Prostate gland (tissue), 2 donors: ENCODE results near the gene ZNF503.
A peak's percentile ranks its signal among the peaks of the same experiment; 100 is the strongest.

Source experiments
- POLR2A ChIP-seq: fragments of 450-650 bp; IDR thresholded peaks from one replicate; pipeline ENCODE4 v1.6.1; 2016; ENCODE audit warnings: antibody characterized with exemption, mild to moderate bottlenecking
- TF ChIP-seq, protein P1 (sequence below), 4 experiments: fragments of 200-600 bp in 2 of 4; fragments of 450-650 bp in 2 of 4; sonication (generic) in 2 of 4; IDR thresholded peaks; 1 replicate in 3 of 4; 2 replicates in 1 of 4; pipeline ENCODE4 v1.5.1; 2016 to 2019; ENCODE audit warnings: antibody characterized with exemption in 4 of 4, mild to moderate bottlenecking in 2 of 4, moderate library complexity in 2 of 4

DNA sequence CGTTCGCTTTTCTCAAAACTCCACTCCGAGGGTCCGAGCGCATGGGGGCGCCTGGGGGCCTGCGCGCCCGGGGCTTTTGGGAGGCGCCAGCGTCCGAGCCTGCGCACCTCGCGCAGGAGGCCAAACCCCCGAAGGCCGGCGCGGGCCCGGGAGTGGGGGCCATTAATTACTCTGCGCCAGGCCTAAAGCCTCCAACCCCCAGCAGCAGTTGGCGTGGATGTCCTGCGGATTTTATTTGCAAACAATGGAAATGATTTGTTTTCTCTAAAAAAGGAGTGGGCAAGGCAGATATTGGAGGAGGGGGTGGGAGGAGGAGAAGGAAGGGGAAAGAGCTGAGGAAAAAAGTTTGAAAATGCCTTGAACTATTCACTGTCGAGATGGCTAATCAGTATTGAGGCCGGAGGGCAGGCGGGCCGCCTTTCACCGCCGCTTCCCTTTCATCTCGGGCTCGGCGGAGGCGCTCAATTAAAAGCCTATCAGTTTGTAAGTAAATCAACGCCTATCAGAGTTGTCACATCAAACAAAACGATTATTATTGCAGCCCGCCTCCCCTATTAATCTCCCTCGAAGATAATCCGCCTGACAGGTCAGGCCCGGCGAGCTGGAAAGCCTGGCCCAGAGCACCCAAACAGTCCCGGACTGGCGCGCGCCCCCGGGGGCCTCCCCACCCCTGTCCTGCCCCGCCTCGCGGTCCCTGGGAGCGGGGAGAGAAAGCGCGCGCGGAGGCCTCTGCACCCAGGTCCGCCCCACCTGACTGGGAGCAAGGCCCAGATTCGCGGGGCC lies 3.4 kb upstream of the ZNF503 start:
- TF ChIP-seq, protein P1, sequence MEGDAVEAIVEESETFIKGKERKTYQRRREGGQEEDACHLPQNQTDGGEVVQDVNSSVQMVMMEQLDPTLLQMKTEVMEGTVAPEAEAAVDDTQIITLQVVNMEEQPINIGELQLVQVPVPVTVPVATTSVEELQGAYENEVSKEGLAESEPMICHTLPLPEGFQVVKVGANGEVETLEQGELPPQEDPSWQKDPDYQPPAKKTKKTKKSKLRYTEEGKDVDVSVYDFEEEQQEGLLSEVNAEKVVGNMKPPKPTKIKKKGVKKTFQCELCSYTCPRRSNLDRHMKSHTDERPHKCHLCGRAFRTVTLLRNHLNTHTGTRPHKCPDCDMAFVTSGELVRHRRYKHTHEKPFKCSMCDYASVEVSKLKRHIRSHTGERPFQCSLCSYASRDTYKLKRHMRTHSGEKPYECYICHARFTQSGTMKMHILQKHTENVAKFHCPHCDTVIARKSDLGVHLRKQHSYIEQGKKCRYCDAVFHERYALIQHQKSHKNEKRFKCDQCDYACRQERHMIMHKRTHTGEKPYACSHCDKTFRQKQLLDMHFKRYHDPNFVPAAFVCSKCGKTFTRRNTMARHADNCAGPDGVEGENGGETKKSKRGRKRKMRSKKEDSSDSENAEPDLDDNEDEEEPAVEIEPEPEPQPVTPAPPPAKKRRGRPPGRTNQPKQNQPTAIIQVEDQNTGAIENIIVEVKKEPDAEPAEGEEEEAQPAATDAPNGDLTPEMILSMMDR (IDR thresholded peaks at IDR 0.05): peak in 2 of 4 experiments; percentile 5 to 20
- TF ChIP-seq POLR2A: no peak
